SJCRH30 (cell line): Measurements from ENCODE around the gene VWA8. TPM values are rescaled to one million over a fixed set of nuclear protein-coding genes. Genes with fewer than 3 reads are reported as not detected.
"Not testable (repeated sequence)": the region's sequence is repeated elsewhere in the genome, so short reads cannot be mapped to it uniquely, and the experiment has no call there.

Source experiments
- DNase-seq, 2 experiments: peaks; one replicate each; pipeline ENCODE4 v3.0.0-alpha.2; 2015 to 2020
- H3K27ac ChIP-seq: fragments of 250-450 bp; sonication (Bioruptor Pico); 2 replicates; pipeline ENCODE4 v1.5.1; 2020; ENCODE audit warnings: mild to moderate bottlenecking, moderate library complexity
- H3K27me3 ChIP-seq: fragments of 250-450 bp; sonication (Bioruptor Pico); 2 replicates; pipeline ENCODE4 v1.5.1; 2020; ENCODE audit warnings: mild to moderate bottlenecking, moderate library complexity
- H3K36me3 ChIP-seq: fragments of 250-450 bp; sonication (Bioruptor Pico); 2 replicates; pipeline ENCODE4 v1.5.1; 2020; ENCODE audit warnings: mild to moderate bottlenecking, moderate library complexity
- H3K4me1 ChIP-seq: fragments of 250-450 bp; sonication (Bioruptor Pico); 2 replicates; pipeline ENCODE4 v1.5.1; 2020; ENCODE audit warnings: mild to moderate bottlenecking, moderate library complexity
- H3K4me3 ChIP-seq: fragments of 250-450 bp; sonication (Bioruptor Pico); 2 replicates; pipeline ENCODE4 v1.5.1; 2020; ENCODE audit warnings: mild to moderate bottlenecking, moderate library complexity
- H3K9me3 ChIP-seq: fragments of 250-450 bp; sonication (Bioruptor Pico); replicated peaks from 2 replicates; pipeline ENCODE4 v1.5.1; 2020; ENCODE audit warnings: mild to moderate bottlenecking, moderate library complexity
- total RNA-seq: library from RNA; depleted of rRNA; stranded (reverse); fragments of >200 nt; shearing (Covaris generic); gene quantifications from 2 replicates; pipeline ENCODE4 v1.2.3, GENCODE V29; 2014

The VWA8 gene
- total RNA-seq, 1 experiment from 2014 or later, result 14.8 TPM

DNA sequence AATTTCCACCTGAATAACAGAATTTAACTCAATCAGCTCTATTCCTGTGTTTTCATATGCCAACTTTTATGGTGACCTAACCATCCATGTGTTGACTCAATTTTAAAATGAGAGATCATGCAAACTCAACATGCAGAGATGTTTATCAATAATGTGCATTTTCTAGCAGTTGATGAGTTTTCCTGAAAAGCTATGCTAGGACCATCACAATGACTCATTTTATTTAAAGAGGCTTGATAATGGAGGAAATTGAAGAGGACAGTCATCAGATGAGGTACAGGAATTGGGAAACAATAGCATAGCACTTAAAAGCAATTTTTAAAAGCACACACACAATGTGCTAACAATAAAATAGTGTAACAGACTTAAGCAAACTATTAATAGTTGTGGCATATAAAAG, 127.1 kb downstream of the VWA8 start:
- Histone ChIP-seq H3K27me3 (no peaks in the 10 kb centered on the region), H3K4me1 (no peaks in the 10 kb centered on the region), H3K27ac (no peak overlapping the region), H3K4me3 (no peak overlapping the region), H3K9me3 (no peaks in the 10 kb centered on the region; the same call in 1 of the 2 replicates), H3K36me3 (peaks cover 1% of the 10 kb centered on the region; the same call in 1 of the 2 replicates)
- DNase-seq, result no peak

DNA sequence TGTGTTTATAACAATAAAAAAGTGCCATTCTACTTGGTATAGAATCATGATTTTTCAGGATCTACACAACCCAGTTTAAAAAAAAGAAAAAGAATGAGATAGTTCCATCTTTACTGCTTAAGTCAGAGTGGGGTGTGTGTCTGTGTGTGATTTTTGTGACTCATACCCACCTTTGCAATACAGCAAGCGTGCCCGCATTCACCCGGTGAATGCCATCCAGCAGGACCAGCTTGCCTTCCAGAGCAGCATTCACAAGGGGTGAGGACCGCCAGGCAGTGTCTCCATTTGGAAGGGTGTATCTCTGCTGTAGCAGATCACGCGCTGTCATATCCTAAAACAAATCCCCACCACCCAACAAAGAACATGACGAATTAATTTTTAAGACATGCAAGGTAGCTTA, 127.7 kb downstream of the VWA8 start:
- DNase-seq, result no peak
- no peaks in the 10 kb centered on the region for H3K4me1 ChIP-seq
- no peaks in the 10 kb centered on the region for H3K27me3 ChIP-seq
- no peak overlapping the region for H3K27ac ChIP-seq
- no peaks in the 10 kb centered on the region; the same call in 1 of the 2 replicates for H3K9me3 ChIP-seq
- peaks cover 2% of the 10 kb centered on the region; the same call in 1 of the 2 replicates for H3K36me3 ChIP-seq
- H3K4me3 ChIP-seq, result no peak overlapping the region

DNA sequence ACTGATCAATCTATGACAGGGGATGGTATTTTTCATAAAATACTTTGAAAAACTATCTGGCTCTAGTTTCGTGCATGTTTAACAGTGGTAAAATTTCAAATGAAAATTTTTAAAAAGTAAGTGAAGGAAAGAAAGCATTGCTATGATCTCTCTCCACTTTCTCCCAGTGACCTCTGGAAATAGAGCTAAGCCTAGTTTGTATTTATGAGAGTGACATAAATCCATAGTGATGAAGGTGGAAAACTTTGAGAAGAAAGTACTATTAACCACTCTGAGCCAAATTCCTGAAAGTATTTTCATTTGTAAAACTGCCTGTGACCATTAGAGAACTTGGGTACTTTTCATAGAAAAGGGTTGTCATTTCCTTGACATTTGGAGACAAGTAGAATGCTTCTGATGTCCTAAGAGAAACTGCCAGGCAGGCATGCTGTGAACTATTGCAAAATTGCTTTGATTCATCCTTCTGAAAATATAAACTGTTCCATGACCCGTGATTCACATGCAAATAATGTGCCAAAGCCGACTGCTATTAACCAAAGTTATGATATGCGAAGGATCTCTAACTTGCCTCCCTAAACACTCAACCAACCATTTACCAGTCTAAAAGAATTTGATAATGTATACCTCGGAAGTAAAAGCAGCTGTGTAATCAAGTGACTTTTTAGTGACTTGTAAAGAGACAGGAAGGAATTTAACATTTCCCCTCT, 133.2 kb downstream of the VWA8 start:
- Histone ChIP-seq H3K27me3 (no peaks in the 10 kb centered on the region), H3K4me3 (no peak overlapping the region), H3K4me1 (no peaks in the 10 kb centered on the region), H3K27ac (no peak overlapping the region), H3K36me3 (peaks cover 2% of the 10 kb centered on the region; the same call in 1 of the 2 replicates), H3K9me3 (no peaks in the 10 kb centered on the region)
- no peak for DNase-seq

DNA sequence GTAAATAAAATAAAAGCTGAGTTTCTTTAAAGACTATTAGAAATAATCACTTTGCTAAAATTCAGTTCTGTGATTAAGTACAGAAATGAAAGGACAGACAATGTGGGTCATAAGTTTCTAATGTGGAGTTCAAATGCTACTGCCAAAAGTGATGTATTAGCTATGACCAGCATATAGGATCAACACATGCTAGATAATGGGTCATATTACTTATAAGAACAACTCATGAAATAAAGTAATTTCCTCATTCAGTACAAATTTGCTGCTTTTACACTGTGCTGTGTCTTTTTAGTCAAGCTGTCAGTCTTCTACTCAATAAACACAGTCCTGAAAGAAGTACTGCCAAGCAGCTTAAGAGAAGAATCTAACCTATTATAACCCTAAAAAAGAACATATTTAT, 135.2 kb downstream of the VWA8 start:
- H3K9me3 ChIP-seq, result no peaks in the 10 kb centered on the region
- no peaks in the 10 kb centered on the region for H3K27me3 ChIP-seq
- DNase-seq, result no peak
- H3K4me3 ChIP-seq, result no peak overlapping the region
- no peaks in the 10 kb centered on the region for H3K4me1 ChIP-seq
- H3K36me3 ChIP-seq, result 0 out of 2 replicates have a peak, but pooled peaks cover 2% of the 10 kb centered on the region
- no peak overlapping the region for H3K27ac ChIP-seq

DNA sequence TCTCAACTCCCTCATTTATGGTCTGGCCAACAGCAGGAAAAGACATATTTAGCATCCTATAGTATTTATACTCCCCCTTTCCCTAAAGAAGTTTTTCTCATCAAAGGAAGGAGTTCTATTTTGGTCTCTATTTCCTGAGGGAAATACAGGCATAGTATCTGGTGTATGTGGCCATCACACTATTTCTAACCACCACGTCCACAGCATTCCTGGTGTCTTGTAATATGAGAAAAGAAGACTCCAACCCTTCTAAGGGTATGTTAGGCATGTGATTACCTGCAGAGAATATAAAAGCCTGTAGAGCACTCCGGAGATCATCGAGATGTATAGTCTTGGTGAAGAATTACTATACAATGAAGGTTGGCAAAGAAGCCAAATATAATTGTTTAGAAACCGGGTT, 137.4 kb downstream of the VWA8 start:
- Histone ChIP-seq H3K9me3 (no peaks in the 10 kb centered on the region), H3K36me3 (no peaks in the 10 kb centered on the region)
- no peak for DNase-seq

DNA sequence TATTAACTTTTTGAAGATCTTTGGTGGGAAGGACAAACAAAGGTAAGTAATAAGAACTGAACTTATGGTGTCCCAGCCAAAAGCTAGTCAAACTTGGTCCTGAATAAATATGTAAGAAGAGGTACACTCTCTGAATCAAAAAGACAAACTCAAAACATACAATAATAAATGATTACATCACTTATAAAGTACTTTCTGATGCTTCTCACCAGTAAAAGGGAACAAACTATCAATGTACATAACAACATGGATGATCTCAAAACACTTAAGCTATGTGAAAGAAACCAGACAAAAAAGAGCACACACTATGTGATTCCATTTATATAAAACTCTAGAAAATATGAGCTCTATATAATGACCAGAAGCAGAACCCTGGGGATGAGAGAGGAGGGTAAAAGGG, 138.3 kb downstream of the VWA8 start:
- no peak for DNase-seq
- no peaks in the 10 kb centered on the region for H3K4me1 ChIP-seq
- no peaks in the 10 kb centered on the region for H3K27me3 ChIP-seq
- H3K27ac ChIP-seq, result no peak overlapping the region
- H3K36me3 ChIP-seq, result 0 out of 2 replicates have a peak, but pooled peaks cover 1% of the 10 kb centered on the region
- no peak overlapping the region for H3K4me3 ChIP-seq
- H3K9me3 ChIP-seq, result no peaks in the 10 kb centered on the region

More for the DNA sequence above, 137.4 kb downstream of the VWA8 start:
- Histone ChIP-seq H3K4me3 (no peak overlapping the region), H3K27me3 (no peaks in the 10 kb centered on the region), H3K4me1 (no peaks in the 10 kb centered on the region), H3K27ac (no peak overlapping the region)

DNA sequence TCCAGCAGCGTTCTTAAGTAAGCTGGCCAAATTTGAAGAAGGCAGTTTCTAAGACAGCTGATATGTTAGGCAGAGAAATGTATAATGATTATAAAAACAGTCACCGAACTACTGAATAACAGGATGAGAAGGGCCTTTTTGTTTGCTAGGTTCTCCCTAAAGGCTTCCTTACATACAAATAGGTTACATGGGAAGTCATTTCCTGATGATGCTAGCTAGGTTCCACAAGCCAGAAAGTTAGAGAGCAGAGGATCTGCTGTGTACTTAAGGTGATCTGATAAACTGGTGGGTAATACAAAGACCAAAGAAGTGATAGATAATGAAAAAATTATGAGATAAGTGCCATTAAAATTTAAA, 139.7 kb downstream of the VWA8 start:
- Histone ChIP-seq H3K27me3 (no peaks in the 10 kb centered on the region), H3K4me1 (no peaks in the 10 kb centered on the region), H3K36me3 (peaks cover 5% of the 10 kb centered on the region; the same call in 1 of the 2 replicates), H3K27ac (no peak overlapping the region), H3K9me3 (no peaks in the 10 kb centered on the region), H3K4me3 (no peak overlapping the region)
- DNase-seq, result no peak

DNA sequence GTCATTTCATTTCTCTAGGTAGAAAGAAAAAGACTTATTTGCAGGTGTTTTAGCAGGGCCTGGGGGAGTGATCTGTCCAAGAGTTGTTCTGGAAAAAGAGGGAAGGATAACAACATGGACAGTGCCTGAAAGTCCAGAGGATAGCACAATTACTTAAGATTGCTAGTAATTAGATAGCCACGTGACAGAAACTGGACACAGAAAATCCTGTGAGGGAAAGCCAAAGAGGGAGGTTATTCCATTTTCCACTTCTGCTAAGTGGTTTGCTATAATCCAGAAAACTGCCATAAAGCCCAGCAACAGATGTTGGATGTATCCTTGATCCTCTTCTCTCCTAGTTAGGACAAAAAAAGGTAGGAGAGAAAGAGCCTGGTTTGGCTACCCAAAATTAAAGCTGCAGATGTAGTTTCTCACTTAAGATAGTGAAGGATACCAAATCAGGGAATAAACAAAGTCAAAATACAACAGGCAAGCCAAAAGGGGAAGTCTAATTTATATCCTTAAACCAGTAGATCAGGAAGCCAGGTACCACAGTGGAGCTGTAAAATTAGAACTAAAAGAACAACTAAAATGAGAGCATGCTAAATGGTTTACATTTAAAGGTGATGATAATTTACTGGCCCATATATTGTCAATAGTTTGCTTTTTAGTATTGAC, 140.2 kb downstream of the VWA8 start:
- Histone ChIP-seq H3K4me3 (no peak overlapping the region), H3K27ac (no peak overlapping the region), H3K4me1 (no peaks in the 10 kb centered on the region), H3K36me3 (peaks cover 5% of the 10 kb centered on the region; the same call in 1 of the 2 replicates), H3K27me3 (no peaks in the 10 kb centered on the region), H3K9me3 (no peaks in the 10 kb centered on the region; the same call in 1 of the 2 replicates)
- no peak for DNase-seq

DNA sequence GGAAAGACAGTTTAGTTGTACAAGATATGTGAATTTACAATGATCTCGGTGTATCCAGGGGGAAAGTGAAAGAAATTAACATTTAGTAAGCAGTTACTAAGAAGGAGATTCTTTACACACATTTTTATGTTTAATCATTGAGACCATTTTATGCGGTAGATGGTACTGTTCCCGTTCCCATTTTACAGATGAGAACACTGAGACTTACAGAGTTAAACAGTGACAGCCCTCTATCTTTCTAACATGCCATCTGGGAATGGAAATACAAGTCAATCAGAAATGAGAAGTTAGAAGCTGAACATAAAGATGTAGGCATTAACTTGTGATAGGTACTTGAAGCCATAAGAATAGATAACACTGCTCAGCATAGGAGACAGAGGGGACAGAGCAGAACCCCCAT, 144.9 kb downstream of the VWA8 start:
- Histone ChIP-seq H3K4me3 (no peak overlapping the region), H3K36me3 (peaks cover 8% of the 10 kb centered on the region; the same call in 1 of the 2 replicates), H3K27me3 (no peaks in the 10 kb centered on the region), H3K27ac (no peak overlapping the region), H3K9me3 (no peaks in the 10 kb centered on the region; the same call in 1 of the 2 replicates), H3K4me1 (no peaks in the 10 kb centered on the region)
- DNase-seq, result no peak

DNA sequence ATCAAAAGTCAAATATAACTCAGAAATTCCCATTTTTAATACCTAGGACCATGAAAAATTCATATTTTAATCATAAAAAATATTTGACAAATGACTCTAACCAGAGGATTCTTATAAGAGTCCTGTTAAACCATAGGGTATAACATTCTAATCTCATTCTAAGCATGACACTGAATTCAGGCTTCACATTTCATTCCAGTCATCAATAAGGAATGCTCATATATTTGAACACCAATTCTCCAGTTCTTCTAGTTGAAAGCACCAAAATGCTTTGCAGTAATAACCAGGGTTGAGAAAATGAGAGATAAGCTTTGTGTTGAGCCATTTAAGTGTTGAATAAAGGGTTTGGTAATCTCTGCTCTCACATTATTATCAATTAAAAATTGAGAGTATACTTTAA, 147.5 kb downstream of the VWA8 start:
- no peak overlapping the region for H3K27ac ChIP-seq
- no peaks in the 10 kb centered on the region; the same call in 1 of the 2 replicates for H3K9me3 ChIP-seq
- H3K4me3 ChIP-seq, result no peak overlapping the region
- H3K36me3 ChIP-seq, result peaks cover 12% of the 10 kb centered on the region
- no peaks in the 10 kb centered on the region for H3K27me3 ChIP-seq
- no peaks in the 10 kb centered on the region for H3K4me1 ChIP-seq
- no peak for DNase-seq

DNA sequence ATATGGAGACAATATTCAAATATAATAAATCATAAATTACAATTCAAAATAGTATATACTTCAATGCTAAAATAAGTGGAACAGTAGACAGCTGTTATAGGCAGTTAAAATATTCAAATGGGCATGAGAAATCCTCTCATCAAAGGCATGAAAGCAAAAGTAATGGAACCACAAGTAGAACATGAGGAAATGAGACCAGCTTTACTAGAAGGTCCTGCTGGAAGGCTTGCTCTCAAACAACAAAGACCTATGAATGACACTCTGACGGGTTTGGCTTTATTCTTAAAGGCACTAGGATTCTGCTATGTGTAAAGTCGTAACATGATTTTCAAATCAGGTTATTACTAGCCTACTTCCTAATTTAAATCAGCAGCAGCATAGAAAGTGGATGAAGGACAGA, 148.1 kb downstream of the VWA8 start:
- Histone ChIP-seq H3K4me3 (no peak overlapping the region), H3K9me3 (no peaks in the 10 kb centered on the region; the same call in 1 of the 2 replicates), H3K27ac (no peak overlapping the region), H3K27me3 (no peaks in the 10 kb centered on the region), H3K36me3 (peaks cover 12% of the 10 kb centered on the region), H3K4me1 (no peaks in the 10 kb centered on the region)
- DNase-seq, result no peak

DNA sequence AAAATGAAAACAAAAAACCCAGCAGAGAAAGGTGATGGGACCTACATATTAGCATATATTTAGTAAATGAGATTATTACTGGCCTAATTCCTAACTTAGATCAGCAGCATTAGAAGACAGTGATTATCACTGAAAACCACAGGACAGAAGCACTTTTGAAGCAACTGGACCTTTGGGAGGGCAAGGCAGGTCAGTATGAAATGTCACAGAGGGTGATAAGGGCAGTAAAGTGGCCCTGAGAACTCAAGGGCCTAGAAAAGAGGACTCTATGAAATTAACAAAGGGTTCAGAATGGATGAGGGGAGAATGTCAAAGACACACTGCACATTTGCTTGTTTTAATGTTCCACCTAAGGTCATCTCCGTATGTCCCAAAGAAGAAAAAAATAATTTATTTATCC, 148.7 kb downstream of the VWA8 start:
- no peaks in the 10 kb centered on the region for H3K4me1 ChIP-seq
- H3K9me3 ChIP-seq, result no peaks in the 10 kb centered on the region; the same call in 1 of the 2 replicates
- DNase-seq, result no peak
- no peak overlapping the region for H3K27ac ChIP-seq
- no peak overlapping the region for H3K4me3 ChIP-seq
- H3K27me3 ChIP-seq, result no peaks in the 10 kb centered on the region
- H3K36me3 ChIP-seq, result peaks cover 10% of the 10 kb centered on the region

DNA sequence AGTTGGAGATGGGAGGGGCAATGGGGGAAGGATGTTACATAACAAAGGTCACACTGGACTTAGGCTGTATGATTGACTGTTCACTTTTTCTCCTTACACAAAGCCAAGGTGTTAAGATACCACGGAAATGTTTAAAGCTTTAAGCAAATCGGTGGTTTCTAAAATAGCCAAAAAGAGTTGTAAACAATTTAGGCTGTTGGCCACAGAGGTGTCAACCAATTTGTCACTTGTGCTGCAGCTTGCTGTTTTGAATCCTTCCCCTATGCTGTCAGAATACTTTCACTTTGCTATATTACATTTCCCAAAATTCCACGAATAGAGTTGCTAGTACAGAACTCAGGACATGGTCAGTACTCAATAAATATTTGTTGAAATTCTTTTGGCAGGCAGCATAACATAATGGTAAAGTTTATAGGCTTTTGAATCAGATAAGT, 149.3 kb downstream of the VWA8 start:
- no peaks in the 10 kb centered on the region; the same call in 1 of the 2 replicates for H3K9me3 ChIP-seq
- DNase-seq, result no peak
- H3K4me3 ChIP-seq, result no peak overlapping the region
- H3K27ac ChIP-seq, result no peak overlapping the region
- H3K4me1 ChIP-seq, result no peaks in the 10 kb centered on the region
- no peaks in the 10 kb centered on the region for H3K27me3 ChIP-seq
- H3K36me3 ChIP-seq, result peaks cover 7% of the 10 kb centered on the region

DNA sequence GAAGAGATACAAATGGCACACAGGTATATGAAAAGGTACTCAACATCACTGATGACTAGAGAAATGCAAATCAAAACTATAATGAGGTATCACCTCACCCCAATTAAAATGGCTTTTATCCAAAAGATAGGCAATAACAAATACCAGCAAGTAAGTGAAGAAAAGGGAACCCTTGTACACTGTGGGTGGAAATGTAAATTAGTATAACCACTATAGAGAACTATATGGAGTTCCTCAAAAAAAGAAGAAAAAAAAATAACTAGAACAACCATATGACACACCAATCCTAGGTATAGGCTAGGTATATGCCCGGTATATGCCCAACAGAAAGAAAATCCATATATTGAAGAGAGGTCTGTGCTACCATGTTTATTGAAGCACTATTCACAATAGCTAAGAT, 150.9 kb downstream of the VWA8 start:
- H3K4me3 ChIP-seq, result no peak overlapping the region
- no peak for DNase-seq
- peaks cover 6% of the 10 kb centered on the region; the same call in 1 of the 2 replicates for H3K36me3 ChIP-seq
- no peaks in the 10 kb centered on the region for H3K9me3 ChIP-seq
- no peaks in the 10 kb centered on the region for H3K27me3 ChIP-seq
- no peak overlapping the region for H3K27ac ChIP-seq
- no peaks in the 10 kb centered on the region for H3K4me1 ChIP-seq

DNA sequence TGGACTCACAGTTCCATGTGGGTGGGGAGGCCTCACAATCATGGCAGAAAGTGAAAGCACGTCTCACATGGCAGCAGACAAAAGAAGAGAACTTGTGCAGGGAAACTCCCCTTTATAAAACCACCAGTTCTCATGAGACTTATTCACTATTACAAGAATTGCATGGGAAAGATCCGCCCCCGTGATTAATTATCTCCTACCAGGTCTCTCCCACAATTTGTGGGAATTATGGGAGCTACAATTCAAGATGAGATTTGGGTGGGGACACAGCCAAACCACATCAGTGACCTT, 157.5 kb downstream of the VWA8 start:
- not testable (repeated sequence) for H3K4me1 ChIP-seq, DNase-seq, H3K4me3 ChIP-seq, H3K36me3 ChIP-seq, H3K9me3 ChIP-seq, H3K27ac ChIP-seq, H3K27me3 ChIP-seq
